ENCODE data around the gene GAS1. TPM values are rescaled to one million over a fixed set of nuclear protein-coding genes. Genes with fewer than 3 reads are reported as not detected.

The GAS1 gene
- polyA plus RNA-seq, 4 donors: 0.54 to 7.4 (median 1.6) TPM

- Histone ChIP-seq H3K4me1 (ENCODE audit: control insufficient read depth in 3 of 3, insufficient read depth in 2 of 3, low read depth in 1 of 3, low read length in 2 of 3) (no peaks in the 10 kb centered on the region), H3K27me3 (ENCODE audit: control insufficient read depth in 3 of 3, insufficient read depth in 3 of 3, low read length in 3 of 3) (peaks cover 0 to 2% (median 0%) of the 10 kb centered on the region in 3 donors), H3K27ac (ENCODE audit: low read depth in 1 of 3, low read length in 2 of 3) (no peak overlapping the region), H3K36me3 (ENCODE audit: control insufficient read depth in 3 of 3, insufficient read depth in 2 of 3, low read depth in 1 of 3, low read length in 3 of 3) (no peaks in the 10 kb centered on the region), H3K4me3 (ENCODE audit: low read depth in 1 of 3, low read length in 3 of 3) (no peak overlapping the region), H3K9me3 (ENCODE audit: control insufficient read depth in 2 of 2, insufficient read depth in 1 of 2, low read depth in 1 of 2, low read length in 1 of 2) (no peaks in the 10 kb centered on the region)
- DNase-seq (no peak), FAIRE-seq (no peak)
- 69 to 72% (median 71%) methylated on average over 11 of the region's 11 CpGs for WGBS, 3 donors
These were observed 36.4 kb upstream of the GAS1 start for GRCh38 chr9:86983620-86984259.

DNA sequence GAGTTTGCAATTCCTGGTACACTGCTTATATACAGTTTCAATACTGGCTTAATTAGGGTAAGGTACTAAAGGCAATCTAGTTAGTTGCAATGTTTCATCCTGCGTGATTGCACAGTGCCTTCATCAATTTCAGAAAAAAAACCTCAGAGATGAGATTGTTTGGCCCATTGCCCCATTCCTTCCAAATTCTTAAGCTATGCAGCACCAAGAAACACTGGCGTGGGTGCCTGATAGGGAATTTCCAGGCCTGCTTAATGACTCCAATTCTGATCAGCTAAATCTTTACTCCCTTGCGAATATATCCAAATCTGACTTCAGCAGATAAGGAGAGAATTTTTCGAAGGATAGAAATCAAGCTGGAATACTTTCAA is 35.9 kb upstream of the GAS1 start:
- Histone ChIP-seq H3K4me3 (ENCODE audit: low read depth in 1 of 3, low read length in 3 of 3) (no peak overlapping the region), H3K36me3 (ENCODE audit: control insufficient read depth in 3 of 3, insufficient read depth in 2 of 3, low read depth in 1 of 3, low read length in 3 of 3) (no peaks in the 10 kb centered on the region), H3K27me3 (ENCODE audit: control insufficient read depth in 3 of 3, insufficient read depth in 3 of 3, low read length in 3 of 3) (peaks cover 0 to 2% (median 0%) of the 10 kb centered on the region in 3 donors), H3K27ac (ENCODE audit: low read depth in 1 of 3, low read length in 2 of 3) (no peak overlapping the region), H3K4me1 (ENCODE audit: control insufficient read depth in 3 of 3, insufficient read depth in 2 of 3, low read depth in 1 of 3, low read length in 2 of 3) (no peaks in the 10 kb centered on the region), H3K9me3 (ENCODE audit: control insufficient read depth in 2 of 2, insufficient read depth in 1 of 2, low read depth in 1 of 2, low read length in 1 of 2) (no peaks in the 10 kb centered on the region)
- WGBS, 3 donors: 75 to 87% (median 87%) methylated on average over 4 of the region's 4 CpGs
- no peak for FAIRE-seq
- no peak for DNase-seq

GRCh38 chr9:86980802-86981201 is 33.5 kb upstream of the GAS1 start:
- Histone ChIP-seq H3K27me3 (ENCODE audit: control insufficient read depth in 3 of 3, insufficient read depth in 3 of 3, low read length in 3 of 3) (peaks cover 0 to 3% (median 0%) of the 10 kb centered on the region in 3 donors), H3K9me3 (ENCODE audit: control insufficient read depth in 2 of 2, insufficient read depth in 1 of 2, low read depth in 1 of 2, low read length in 1 of 2) (no peaks in the 10 kb centered on the region), H3K4me1 (ENCODE audit: control insufficient read depth in 3 of 3, insufficient read depth in 2 of 3, low read depth in 1 of 3, low read length in 2 of 3) (no peaks in the 10 kb centered on the region), H3K36me3 (ENCODE audit: control insufficient read depth in 3 of 3, insufficient read depth in 2 of 3, low read depth in 1 of 3, low read length in 3 of 3) (no peaks in the 10 kb centered on the region), H3K4me3 (ENCODE audit: low read depth in 1 of 3, low read length in 3 of 3) (no peak overlapping the region), H3K27ac (ENCODE audit: low read depth in 1 of 3, low read length in 2 of 3) (no peak overlapping the region)
- 40 to 71% (median 43%) methylated on average over 3 of the region's 3 CpGs for WGBS, 3 donors
- FAIRE-seq (no peak), DNase-seq (no peak)

- peaks cover 0 to 3% (median 0%) of the 10 kb centered on the region in 3 donors for H3K27me3 ChIP-seq (ENCODE audit: control insufficient read depth in 3 of 3, insufficient read depth in 3 of 3, low read length in 3 of 3)
- no peaks in the 10 kb centered on the region for H3K9me3 ChIP-seq (ENCODE audit: control insufficient read depth in 2 of 2, insufficient read depth in 1 of 2, low read depth in 1 of 2, low read length in 1 of 2)
- FAIRE-seq (no peak), DNase-seq (no peak)
- 73 to 87% (median 78%) methylated on average over 1 of the region's 1 CpG for whole genome bisulfite sequencing, 3 donors
- no peaks in the 10 kb centered on the region for H3K36me3 ChIP-seq (ENCODE audit: control insufficient read depth in 3 of 3, insufficient read depth in 2 of 3, low read depth in 1 of 3, low read length in 3 of 3)
- no peaks in the 10 kb centered on the region for H3K4me1 ChIP-seq (ENCODE audit: control insufficient read depth in 3 of 3, insufficient read depth in 2 of 3, low read depth in 1 of 3, low read length in 2 of 3)
- H3K4me3 ChIP-seq (ENCODE audit: low read depth in 1 of 3, low read length in 3 of 3): no peak overlapping the region
- no peak overlapping the region for H3K27ac ChIP-seq (ENCODE audit: low read depth in 1 of 3, low read length in 2 of 3)
These were observed 32.4 kb upstream of the GAS1 start for GRCh38 chr9:86979657-86980056.

GRCh38 chr9:86978922-86979474 is 31.7 kb upstream of the GAS1 start:
- no peak overlapping the region for H3K27ac ChIP-seq (ENCODE audit: low read depth in 1 of 3, low read length in 2 of 3)
- peaks cover 0 to 3% (median 2%) of the 10 kb centered on the region in 3 donors for H3K27me3 ChIP-seq (ENCODE audit: control insufficient read depth in 3 of 3, insufficient read depth in 3 of 3, low read length in 3 of 3)
- DNase-seq: no peak
- no peaks in the 10 kb centered on the region for H3K9me3 ChIP-seq (ENCODE audit: control insufficient read depth in 2 of 2, insufficient read depth in 1 of 2, low read depth in 1 of 2, low read length in 1 of 2)
- 74 to 85% (median 84%) methylated on average over 6 of the region's 6 CpGs for WGBS, 3 donors
- H3K4me1 ChIP-seq (ENCODE audit: control insufficient read depth in 3 of 3, insufficient read depth in 2 of 3, low read depth in 1 of 3, low read length in 2 of 3): no peaks in the 10 kb centered on the region
- no peaks in the 10 kb centered on the region for H3K36me3 ChIP-seq (ENCODE audit: control insufficient read depth in 3 of 3, insufficient read depth in 2 of 3, low read depth in 1 of 3, low read length in 3 of 3)
- no peak overlapping the region for H3K4me3 ChIP-seq (ENCODE audit: low read depth in 1 of 3, low read length in 3 of 3)
- FAIRE-seq: no peak

GRCh38 chr9:86978413-86978812 is 31.1 kb upstream of the GAS1 start:
- WGBS, 3 donors: 86 to 97% (median 97%) methylated on average over 2 of the region's 2 CpGs
- FAIRE-seq: no peak
- H3K27me3 ChIP-seq (ENCODE audit: control insufficient read depth in 3 of 3, insufficient read depth in 3 of 3, low read length in 3 of 3): peaks cover 0 to 3% (median 2%) of the 10 kb centered on the region in 3 donors

DNA sequence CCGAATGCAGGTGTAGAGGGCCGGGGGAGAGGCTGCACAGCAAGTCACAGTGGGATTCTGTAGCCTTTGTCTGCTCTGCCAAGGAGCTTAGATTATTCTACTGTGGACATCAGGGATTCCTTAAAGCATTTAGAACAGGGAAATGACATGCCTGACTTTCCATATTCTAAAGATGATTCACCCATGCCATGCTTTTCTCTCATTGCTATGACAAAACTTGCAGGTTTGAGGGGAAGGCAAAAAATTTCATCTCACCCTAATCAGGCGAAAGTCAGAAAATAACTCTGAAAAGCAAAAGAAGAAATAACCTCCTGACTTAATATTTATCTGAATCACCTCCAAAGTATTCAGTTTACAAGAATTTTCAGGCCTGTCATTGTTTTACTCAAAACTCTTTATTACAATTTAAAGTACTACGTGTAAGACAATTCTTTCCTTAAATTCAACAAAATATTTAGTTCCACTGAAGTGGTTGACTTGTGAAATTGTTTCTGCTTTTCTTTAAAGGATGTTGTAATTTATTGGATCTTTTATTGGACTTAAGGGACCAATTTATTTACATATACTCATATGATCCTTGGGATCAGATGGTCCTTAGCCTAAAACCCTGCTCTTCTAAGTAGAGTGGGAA is 30.0 kb upstream of the GAS1 start:
- Histone ChIP-seq H3K4me1 (ENCODE audit: control insufficient read depth in 3 of 3, insufficient read depth in 2 of 3, low read depth in 1 of 3, low read length in 2 of 3) (no peaks in the 10 kb centered on the region), H3K36me3 (ENCODE audit: control insufficient read depth in 3 of 3, insufficient read depth in 2 of 3, low read depth in 1 of 3, low read length in 3 of 3) (no peaks in the 10 kb centered on the region), H3K27ac (ENCODE audit: low read depth in 1 of 3, low read length in 2 of 3) (no peak overlapping the region), H3K27me3 (ENCODE audit: control insufficient read depth in 3 of 3, insufficient read depth in 3 of 3, low read length in 3 of 3) (peaks cover 0 to 2% (median 1%) of the 10 kb centered on the region in 3 donors), H3K4me3 (ENCODE audit: low read depth in 1 of 3, low read length in 3 of 3) (no peak overlapping the region), H3K9me3 (ENCODE audit: control insufficient read depth in 2 of 2, insufficient read depth in 1 of 2, low read depth in 1 of 2, low read length in 1 of 2) (no peaks in the 10 kb centered on the region)
- 78 to 90% (median 82%) methylated on average over 4 of the region's 4 CpGs for WGBS, 3 donors
- DNase-seq: no peak
- FAIRE-seq: no peak

More at GRCh38 chr9:86978413-86978812, 31.1 kb upstream of the GAS1 start:
- no peak overlapping the region for H3K27ac ChIP-seq (ENCODE audit: low read depth in 1 of 3, low read length in 2 of 3)
- H3K36me3 ChIP-seq (ENCODE audit: control insufficient read depth in 3 of 3, insufficient read depth in 2 of 3, low read depth in 1 of 3, low read length in 3 of 3): no peaks in the 10 kb centered on the region
- H3K4me3 ChIP-seq (ENCODE audit: low read depth in 1 of 3, low read length in 3 of 3): no peak overlapping the region
- no peak for DNase-seq
- no peaks in the 10 kb centered on the region for H3K4me1 ChIP-seq (ENCODE audit: control insufficient read depth in 3 of 3, insufficient read depth in 2 of 3, low read depth in 1 of 3, low read length in 2 of 3)
- H3K9me3 ChIP-seq (ENCODE audit: control insufficient read depth in 2 of 2, insufficient read depth in 1 of 2, low read depth in 1 of 2, low read length in 1 of 2): no peaks in the 10 kb centered on the region

DNA sequence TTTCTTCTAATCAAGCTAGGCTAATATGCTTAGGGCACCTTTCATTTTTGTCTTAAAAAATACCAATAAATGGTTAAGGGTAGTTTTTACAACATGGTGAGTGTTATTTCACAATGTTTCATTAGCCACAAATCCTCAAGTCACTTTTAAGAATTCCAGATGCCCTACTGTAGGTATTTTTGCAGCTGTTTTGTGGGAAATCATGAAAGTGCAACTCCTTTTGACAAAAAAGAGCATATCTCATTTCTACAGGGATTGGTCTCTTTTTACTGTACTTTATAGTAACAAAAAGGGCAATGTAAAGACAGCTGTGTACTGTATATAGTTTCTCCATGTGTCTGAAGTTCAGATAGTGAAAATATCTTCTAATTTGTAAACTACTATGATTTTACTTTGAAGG is 28.3 kb upstream of the GAS1 start:
- H3K4me3 ChIP-seq (ENCODE audit: low read depth in 1 of 3, low read length in 3 of 3): no peak overlapping the region
- no peaks in the 10 kb centered on the region for H3K4me1 ChIP-seq (ENCODE audit: control insufficient read depth in 3 of 3, insufficient read depth in 2 of 3, low read depth in 1 of 3, low read length in 2 of 3)
- no peak for FAIRE-seq
- no peaks in the 10 kb centered on the region for H3K36me3 ChIP-seq (ENCODE audit: control insufficient read depth in 3 of 3, insufficient read depth in 2 of 3, low read depth in 1 of 3, low read length in 3 of 3)
- H3K27me3 ChIP-seq (ENCODE audit: control insufficient read depth in 3 of 3, insufficient read depth in 3 of 3, low read length in 3 of 3): peaks cover 0 to 2% (median 1%) of the 10 kb centered on the region in 3 donors
- no peaks in the 10 kb centered on the region for H3K9me3 ChIP-seq (ENCODE audit: control insufficient read depth in 2 of 2, insufficient read depth in 1 of 2, low read depth in 1 of 2, low read length in 1 of 2)
- H3K27ac ChIP-seq (ENCODE audit: low read depth in 1 of 3, low read length in 2 of 3): no peak overlapping the region
- no peak for DNase-seq

Measured in small intestine (tissue), 7 donors.